Measurements from ENCODE around the gene SPECC1L.
"Not testable (repeated sequence)": the region's sequence is repeated elsewhere in the genome, so short reads cannot be mapped to it uniquely, and the experiment has no call there.

- TF ChIP-seq CTCF (IDR thresholded peaks at IDR 0.05): peak in 2 of 5 experiments; percentile 59 to 69
- not testable (repeated sequence) for TF ChIP-seq POLR2A (IDR thresholded peaks at IDR 0.05)
These were observed 11.2 kb upstream of the SPECC1L start for GRCh38 chr22:24259459-24259858.

Measured in tibial nerve (tissue), 3 donors.